Spleen (tissue), 7 donors: Measurements from ENCODE around the gene GJD3.

Experiments
- CTCF ChIP-seq, 11 experiments: fragments of 200-600 bp in 7 of 11; fragments of 450-650 bp in 4 of 11; sonication (generic) in 4 of 11; IDR thresholded peaks in 8 of 11; conservative IDR thresholded peaks in 3 of 11; 1 replicate in 7 of 11; 2 replicates in 4 of 11; pipeline versions ENCODE4 v1.4.0 to v1.8.0; 2016 to 2021; ENCODE audit warnings: antibody characterized with exemption in 11 of 11, inconsistent platforms in 4 of 11, mild to moderate bottlenecking in 1 of 11
- POLR2A ChIP-seq, 3 donors: fragments of 450-650 bp; IDR thresholded peaks; one replicate each; pipeline ENCODE4 v1.5.1; 2017; ENCODE audit warnings: antibody characterized with exemption in 3 of 3, mild to moderate bottlenecking in 1 of 3
- donor health status: DM: no; HTN: no; CAD: no; lungs with moderate emphysema.
- donor health status: DM: no; HTN: no; CAD: no.
- donor health status: DM: no; HTN: no; CAD: no.

DNA sequence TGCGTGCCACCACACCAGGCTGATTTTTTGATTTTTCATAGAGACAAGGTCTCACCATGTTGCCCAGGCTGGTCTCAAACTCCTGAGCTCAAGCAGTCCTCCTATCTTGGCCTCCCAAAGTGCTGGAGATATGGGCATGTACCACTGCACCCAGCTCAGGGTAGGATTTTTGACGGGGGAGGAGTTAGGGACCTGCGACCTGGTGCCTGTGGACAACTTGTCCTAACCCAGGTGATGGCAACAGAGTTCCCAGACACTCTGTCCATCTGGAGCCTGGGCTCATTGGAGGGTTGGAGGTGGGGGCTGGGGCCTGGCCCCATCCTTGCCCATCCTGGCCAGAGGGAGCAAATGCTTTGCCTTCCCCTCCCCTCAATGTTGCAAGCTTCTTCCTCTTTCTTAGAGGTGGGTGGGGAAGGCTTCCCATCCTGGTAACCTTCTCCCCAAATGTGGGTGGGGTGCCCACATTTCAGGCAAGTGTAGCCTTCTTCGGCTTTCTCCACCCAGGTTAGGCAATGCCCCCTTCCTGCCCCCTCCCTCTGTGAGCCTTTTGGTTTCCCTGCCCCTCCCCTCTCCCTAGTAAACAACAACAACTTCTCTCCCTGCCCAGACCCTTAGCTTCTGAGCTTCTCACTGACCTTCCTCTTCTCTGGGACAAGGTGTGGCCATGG, 30.6 kb downstream of the GJD3 start:
- no peak for TF ChIP-seq POLR2A (IDR thresholded peaks at IDR 0.05)
- TF ChIP-seq CTCF (IDR thresholded peaks at IDR 0.05 in 8 of 11, conservative IDR thresholded peaks at IDR 0.05 in 3 of 11): no peak
